Omental fat pad (tissue), 4 donors: ENCODE data around the gene ME2. TPM values are rescaled to one million over a fixed set of nuclear protein-coding genes. Genes with fewer than 3 reads are reported as not detected.
"Not testable (repeated sequence)": the region's sequence is repeated elsewhere in the genome, so short reads cannot be mapped to it uniquely, and the experiment has no call there.

Source experiments
- ATAC-seq: fragments of 150-250 bp; one replicate; pipeline ENCODE4 v1.9.1; 2016; ENCODE audit warnings: mild to moderate bottlenecking, moderate library complexity; ENCODE audit not compliant: low FRiP score
- DNase-seq: peaks from one replicate; pipeline ENCODE4 v3.0.0-alpha.2; 2019; ENCODE audit warnings: low spot score
- CTCF ChIP-seq, 3 donors: fragments of 450-650 bp; IDR thresholded peaks; one replicate each; pipeline ENCODE4 v1.5.1; 2016 to 2017; ENCODE audit warnings: antibody characterized with exemption in 3 of 3, mild to moderate bottlenecking in 3 of 3, moderate library complexity in 2 of 3
- total RNA-seq, 4 donors: library from RNA; depleted of rRNA; stranded (reverse); fragments of >200 nt; gene quantifications; one replicate each; pipeline ENCODE4 v1.1.0, GENCODE V29; 2016

ME2 gene
- total RNA-seq, 4 donors from 2014 or later, result 35.7 to 75.4 (median 43.2) TPM

DNA sequence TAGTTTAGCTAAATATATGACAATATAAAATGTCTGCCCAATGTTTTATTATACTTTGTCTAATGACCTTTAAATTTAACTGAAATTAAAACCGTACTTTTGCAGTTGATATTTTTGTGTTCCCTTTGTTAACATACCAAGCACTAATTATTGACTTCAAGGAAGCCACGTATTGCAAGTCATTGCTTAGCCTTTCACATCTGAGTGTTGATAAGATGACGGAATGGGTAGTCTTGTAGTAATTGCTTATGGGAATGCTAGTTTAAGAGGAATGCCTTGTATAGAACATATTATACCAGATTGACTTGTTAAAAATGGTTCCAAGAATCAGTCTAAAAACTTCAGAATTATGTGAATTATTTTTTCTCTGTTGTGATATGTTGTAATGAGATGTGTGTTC lies 74.9 kb downstream of the ME2 start:
- no peak for DNase-seq
- TF ChIP-seq CTCF (IDR thresholded peaks at IDR 0.05), result no peak
- ATAC-seq, result no peak

GRCh38 chr18:50955253-50955652 lies 76.3 kb downstream of the ME2 start:
- DNase-seq, result no peak
- TF ChIP-seq CTCF (IDR thresholded peaks at IDR 0.05), result no peak
- ATAC-seq, result no peak

DNA sequence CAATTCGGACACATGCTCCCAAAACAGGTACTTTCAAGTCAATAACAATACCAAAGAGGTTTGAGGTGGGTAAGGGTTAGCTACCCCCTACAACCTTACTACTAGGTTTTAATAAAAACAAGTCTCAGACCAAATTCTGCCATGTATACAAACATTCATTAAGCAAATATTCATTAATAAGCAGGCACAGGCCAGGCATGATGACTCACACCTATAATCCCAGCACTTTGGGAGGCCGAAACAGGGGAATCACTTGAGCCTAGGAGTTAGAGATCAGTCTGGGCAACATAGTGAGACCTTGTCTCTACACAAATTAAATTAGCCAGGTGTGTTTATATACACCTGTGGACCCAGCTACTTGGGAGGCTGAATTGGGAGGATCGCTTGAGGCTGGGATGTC lies 77.2 kb downstream of the ME2 start:
- TF ChIP-seq CTCF (IDR thresholded peaks at IDR 0.05), result no peak
- ATAC-seq, result no peak

GRCh38 chr18:50961974-50962373 lies 83.1 kb downstream of the ME2 start:
- ATAC-seq (no peak), DNase-seq (no peak)
- TF ChIP-seq CTCF (IDR thresholded peaks at IDR 0.05), result no peak

More for the DNA sequence above, 77.2 kb downstream of the ME2 start:
- no peak for DNase-seq

- ATAC-seq (peak; percentile 98), DNase-seq (peak; percentile 34)
- no peak for TF ChIP-seq CTCF (IDR thresholded peaks at IDR 0.05)
Observed at GRCh38 chr18:50967714-50968661, 89.1 kb downstream of the ME2 start, which contains the start of gene ELAC1. Gene ELAC1, plus strand, starts transcription at chr18:50968040. Its CDS starts 6,365 bp downstream, at chr18:50974405.

DNA sequence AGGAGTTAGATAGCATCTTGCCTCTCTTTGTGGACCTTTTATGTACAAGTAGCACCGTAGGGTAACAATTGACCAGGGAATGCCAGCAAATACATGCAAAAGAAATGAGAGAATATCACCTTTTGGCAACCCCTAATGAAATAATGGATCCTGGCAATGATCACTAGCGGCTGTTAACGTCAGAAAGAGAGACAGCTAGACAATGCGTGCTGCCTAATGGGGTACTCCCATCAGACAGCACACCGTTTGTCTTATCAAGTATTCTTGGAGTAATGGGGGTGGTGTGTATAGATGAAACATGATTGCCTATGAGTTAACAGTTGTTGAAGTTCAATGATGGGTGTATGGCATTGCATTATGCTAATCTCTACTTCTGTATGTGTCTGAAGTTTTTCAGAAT lies 90.5 kb downstream of the ME2 start:
- no peak for ATAC-seq
- TF ChIP-seq CTCF (IDR thresholded peaks at IDR 0.05), result no peak

DNA sequence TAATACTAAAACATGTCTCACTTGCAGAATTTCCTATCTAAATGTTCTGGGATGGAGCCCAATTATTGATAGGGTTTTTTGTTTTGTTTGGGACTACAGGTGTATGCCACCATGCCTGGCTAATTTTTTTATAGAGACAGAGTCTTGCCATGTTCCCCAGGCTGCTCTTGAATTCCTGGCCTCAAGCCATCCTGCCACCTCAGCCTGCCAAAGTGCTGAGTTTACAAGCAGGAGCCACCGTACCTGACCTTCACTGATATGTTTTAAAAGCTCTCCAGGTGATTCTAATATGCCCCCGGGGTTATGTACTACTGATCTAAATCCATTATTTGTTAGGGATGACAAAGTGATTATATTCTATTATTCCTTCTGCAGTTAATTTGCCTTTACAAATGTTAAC lies 91.1 kb downstream of the ME2 start:
- ATAC-seq, result no peak
- no peak for TF ChIP-seq CTCF (IDR thresholded peaks at IDR 0.05)

More for the DNA sequence above, 90.5 kb downstream of the ME2 start:
- DNase-seq, result no peak

GRCh38 chr18:50972404-50972803 lies 93.5 kb downstream of the ME2 start:
- not testable (repeated sequence) for ATAC-seq, DNase-seq

More for the DNA sequence above, 91.1 kb downstream of the ME2 start:
- DNase-seq, result no peak
